HepG2 (cell line): ENCODE measurements around the gene SLC26A2. TPM values are rescaled to one million over a fixed set of nuclear protein-coding genes. Genes with fewer than 3 reads are reported as not detected.
A peak's percentile ranks its signal among the peaks of the same experiment; 100 is the strongest.

Experiments used
- ATF1 ChIP-seq: IDR thresholded peaks from 2 replicates; pipeline ENCODE4 v1.6.1; 2016; ENCODE audit warnings: mild to moderate bottlenecking, control low read depth
- BCL6 ChIP-seq: IDR thresholded peaks from 2 replicates; pipeline ENCODE4 v1.6.1; 2016; ENCODE audit warnings: missing genetic modification reagents, missing compliant biosample characterization
- CBX2 ChIP-seq, 2 experiments: fragments of 200-600 bp in 1 of 2; sonication (generic); formaldehyde crosslinking in 1 of 2; IDR thresholded peaks; 2 replicates each; pipeline versions ENCODE4 v1.7.0 to v1.8.1; 2018 to 2022; ENCODE audit warnings: low read depth in 2 of 2, low read length in 1 of 2, mild to moderate bottlenecking in 1 of 2, missing genetic modification reagents in 1 of 2
- CENPX ChIP-seq: sonication (generic); formaldehyde crosslinking; IDR thresholded peaks from 2 replicates; pipeline ENCODE4 v1.9.0; 2021; ENCODE audit warnings: mild to moderate bottlenecking, missing genetic modification reagents, moderate library complexity
- EZH2 ChIP-seq: conservative IDR thresholded peaks from 2 replicates; pipeline ENCODE4 v1.6.1; 2012; ENCODE audit warnings: mild to moderate bottlenecking, low read depth, low read length, moderate library complexity
- HDAC1 ChIP-seq: sonication (generic); formaldehyde crosslinking; IDR thresholded peaks from 2 replicates; pipeline ENCODE4 v1.5.1; 2020; ENCODE audit warnings: mild to moderate bottlenecking, missing genetic modification reagents
- KLF16 ChIP-seq, 2 experiments: sonication (generic) in 1 of 2; formaldehyde crosslinking in 1 of 2; IDR thresholded peaks; 2 replicates each; pipeline versions ENCODE4 v1.6.1 to v1.8.0; 2016 to 2023; ENCODE audit warnings: missing genetic modification reagents in 2 of 2, missing compliant biosample characterization in 1 of 2
- MYNN ChIP-seq: sonication (generic); formaldehyde crosslinking; IDR thresholded peaks from 2 replicates; pipeline ENCODE4 v1.4.0; 2020; ENCODE audit warnings: mild to moderate bottlenecking, low read depth, missing genetic modification reagents
- NKX3-1 ChIP-seq: sonication (generic); formaldehyde crosslinking; IDR thresholded peaks from 2 replicates; pipeline ENCODE4 v1.5.0; 2020; ENCODE audit warnings: missing genetic modification reagents
- NR2F1 ChIP-seq, 2 experiments: fragments of 450-650 bp in 1 of 2; formaldehyde crosslinking in 1 of 2; IDR thresholded peaks; 2 replicates each; pipeline versions ENCODE4 v1.5.0 to v1.6.1; 2016 to 2020; ENCODE audit warnings: mild to moderate bottlenecking in 1 of 2, missing compliant biosample characterization in 1 of 2, missing genetic modification reagents in 1 of 2, moderate library complexity in 1 of 2
- PHB2 ChIP-seq: fragments of 450-650 bp; IDR thresholded peaks from 2 replicates; pipeline ENCODE4 v1.6.1; 2018; ENCODE audit not compliant: partially characterized antibody
- PHF20 ChIP-seq: sonication (generic); formaldehyde crosslinking; IDR thresholded peaks from 2 replicates; pipeline ENCODE4 v1.5.0; 2020; ENCODE audit warnings: mild to moderate bottlenecking, missing genetic modification reagents
- ZBTB1 ChIP-seq: sonication (generic); formaldehyde crosslinking; IDR thresholded peaks from 2 replicates; pipeline ENCODE4 v1.4.0; 2020; ENCODE audit warnings: missing genetic modification reagents, borderline replicate concordance
- ZNF121 ChIP-seq: sonication (generic); formaldehyde crosslinking; IDR thresholded peaks from 2 replicates; pipeline ENCODE4 v1.5.0; 2020; ENCODE audit warnings: mild to moderate bottlenecking, missing genetic modification reagents
- ZNF180 ChIP-seq: sonication (generic); formaldehyde crosslinking; IDR thresholded peaks from 2 replicates; pipeline ENCODE4 v1.4.0; 2020; ENCODE audit warnings: low read depth, missing genetic modification reagents, borderline replicate concordance
- ZNF432 ChIP-seq: sonication (generic); formaldehyde crosslinking; IDR thresholded peaks from 2 replicates; pipeline ENCODE4 v1.5.0; 2020; ENCODE audit warnings: missing genetic modification reagents, mild to moderate bottlenecking, borderline replicate concordance
- ZNF615 ChIP-seq: sonication (generic); formaldehyde crosslinking; IDR thresholded peaks from 2 replicates; pipeline ENCODE4 v1.5.0; 2020; ENCODE audit warnings: mild to moderate bottlenecking, missing genetic modification reagents, borderline replicate concordance
- ZNF724P ChIP-seq: sonication (generic); formaldehyde crosslinking; IDR thresholded peaks from 2 replicates; pipeline ENCODE4 v1.8.0; 2022; ENCODE audit warnings: missing genetic modification reagents, borderline replicate concordance
- ZNF747 ChIP-seq: sonication (generic); formaldehyde crosslinking; IDR thresholded peaks from 2 replicates; pipeline ENCODE4 v1.8.1; 2023; ENCODE audit warnings: missing genetic modification reagents, mild to moderate bottlenecking, borderline replicate concordance
- ZNF780A ChIP-seq: sonication (generic); formaldehyde crosslinking; IDR thresholded peaks from 2 replicates; pipeline ENCODE4 v1.8.0; 2022; ENCODE audit warnings: mild to moderate bottlenecking, missing genetic modification reagents, moderate library complexity
- ZNF841 ChIP-seq: sonication (generic); formaldehyde crosslinking; IDR thresholded peaks from 2 replicates; pipeline ENCODE4 v1.8.1; 2023; ENCODE audit warnings: missing genetic modification reagents, borderline replicate concordance
- polyA plus RNA-seq, 8 experiments: library from polyadenylated mRNA; depleted of rRNA in 3 of 8; stranded (reverse) in 7 of 8; unstranded in 1 of 8; fragments of >200 nt; fragmentation: Illumina TruSeq in 4 of 8; extraction: Trizol in 4 of 8; gene quantifications; 2 replicates each; pipeline versions ENCODE4 v1.2.1 to v1.2.3, GENCODE V29; 2011 to 2016; ENCODE audit warnings: low read depth in 4 of 8, missing spikeins in 1 of 8, mixed read lengths in 1 of 8; ENCODE audit not compliant: insufficient read depth in 1 of 8
- total RNA-seq, 5 experiments: library from RNA; depleted of rRNA; stranded (reverse); fragments of >200 nt; fragmentation: Illumina TruSeq; extraction: Trizol; gene quantifications; 2 replicates each; pipeline ENCODE4 v1.2.3, GENCODE V29; 2016; ENCODE audit warnings: low read depth in 1 of 5
- TF ChIP-seq, protein P1 (sequence below): sonication (generic); formaldehyde crosslinking; IDR thresholded peaks from 2 replicates; pipeline ENCODE4 v1.9.0; 2021; ENCODE audit warnings: missing genetic modification reagents, borderline replicate concordance
- TF ChIP-seq, protein P2 (sequence below): sonication (generic); formaldehyde crosslinking; IDR thresholded peaks from 2 replicates; pipeline ENCODE4 v1.4.0; 2020; ENCODE audit warnings: mild to moderate bottlenecking, missing genetic modification reagents
- TF ChIP-seq, protein P3 (sequence below): sonication (generic); formaldehyde crosslinking; IDR thresholded peaks from 2 replicates; pipeline ENCODE4 v1.4.0; 2020; ENCODE audit warnings: mild to moderate bottlenecking, missing genetic modification reagents
- TF ChIP-seq, protein P4 (sequence below): sonication (generic); formaldehyde crosslinking; IDR thresholded peaks from 2 replicates; pipeline ENCODE4 v1.9.0; 2021; ENCODE audit warnings: missing genetic modification reagents, borderline replicate concordance

Gene SLC26A2
- total and polyA plus RNA-seq, 2 of the 13 experiments (the other 11 are each of a cell fraction or from before 2014, with no cell fraction given), result 2.2 to 7.9 TPM

DNA sequence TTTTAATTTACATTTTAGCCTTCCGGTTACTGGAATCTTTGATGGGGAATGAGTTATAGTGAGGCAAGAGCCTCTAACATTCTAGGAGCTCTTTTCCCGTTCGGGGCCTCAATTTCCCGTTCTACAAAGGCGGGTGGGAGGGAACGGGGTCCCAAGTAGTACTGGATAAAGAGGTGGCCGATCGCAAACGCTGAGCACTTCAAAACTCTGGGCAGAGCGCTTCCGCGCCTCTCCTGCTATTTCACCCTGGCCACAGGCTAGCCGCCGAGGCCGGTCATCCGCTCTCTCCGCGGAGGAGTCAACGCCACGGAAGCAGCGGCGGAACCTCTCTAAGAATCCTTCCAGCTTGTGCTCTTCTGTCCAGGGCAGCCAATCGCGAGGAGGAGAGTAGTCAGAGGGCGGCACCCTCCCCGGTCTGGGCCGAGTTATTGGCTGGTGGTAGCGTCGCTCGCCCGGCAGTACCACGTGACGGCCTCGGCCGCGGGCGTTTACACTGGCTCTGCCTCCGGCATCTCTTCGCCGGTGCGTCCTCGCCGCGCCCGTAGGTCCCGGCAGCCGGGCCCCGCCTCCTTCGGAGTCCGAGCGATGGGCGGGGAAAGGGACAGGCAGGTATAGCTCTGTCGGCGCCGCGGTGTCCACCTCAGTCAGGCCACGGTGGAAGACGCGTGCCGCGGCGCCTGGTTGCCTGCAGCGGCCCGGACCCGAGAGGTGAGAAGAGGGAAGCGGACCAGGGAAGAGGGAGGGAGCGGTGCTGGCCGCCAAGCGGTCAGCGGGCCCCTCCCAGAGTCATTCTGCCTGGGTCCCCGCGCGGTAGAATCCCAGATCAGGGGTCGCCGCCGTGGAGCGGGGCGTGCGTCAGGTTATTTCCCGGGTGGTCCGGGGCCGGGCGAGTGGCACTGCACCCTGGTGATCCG lies at the start of gene SLC26A2 (continued):
- TF ChIP-seq, protein P1, sequence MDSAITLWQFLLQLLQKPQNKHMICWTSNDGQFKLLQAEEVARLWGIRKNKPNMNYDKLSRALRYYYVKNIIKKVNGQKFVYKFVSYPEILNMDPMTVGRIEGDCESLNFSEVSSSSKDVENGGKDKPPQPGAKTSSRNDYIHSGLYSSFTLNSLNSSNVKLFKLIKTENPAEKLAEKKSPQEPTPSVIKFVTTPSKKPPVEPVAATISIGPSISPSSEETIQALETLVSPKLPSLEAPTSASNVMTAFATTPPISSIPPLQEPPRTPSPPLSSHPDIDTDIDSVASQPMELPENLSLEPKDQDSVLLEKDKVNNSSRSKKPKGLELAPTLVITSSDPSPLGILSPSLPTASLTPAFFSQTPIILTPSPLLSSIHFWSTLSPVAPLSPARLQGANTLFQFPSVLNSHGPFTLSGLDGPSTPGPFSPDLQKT (CRISPR knock-in tag), result no peak
- TF ChIP-seq EZH2 (no peak), ZNF841 (CRISPR knock-in tag) (peak; percentile 82; the same call in 1 of the 2 replicates), ZNF615 (no peak), CENPX (no peak), ZNF180 (CRISPR knock-in tag) (no peak), BCL6 (CRISPR knock-in tag) (peak; percentile 82), ZNF780A (CRISPR knock-in tag) (no peak), ZBTB1 (CRISPR knock-in tag) (no peak), PHF20 (CRISPR knock-in tag) (peak; percentile 21; the same call in 1 of the 2 replicates), HDAC1 (CRISPR knock-in tag) (peak; percentile 83), ZNF747 (CRISPR knock-in tag) (no peak), CBX2 (IDR thresholded peaks at IDR 0.05; ENCODE audit: low read depth, low read length) (no peak), CBX2 (CRISPR knock-in tag; IDR thresholded peaks at IDR 0.05; ENCODE audit: low read depth) (no peak), ZNF724P (peak; percentile 60; the same call in 1 of the 2 replicates), ZNF432 (CRISPR knock-in tag) (no peak), MYNN (CRISPR knock-in tag) (no peak), NR2F1 (CRISPR knock-in tag; IDR thresholded peaks at IDR 0.05) (no peak), PHB2 (no peak), NKX3-1 (CRISPR knock-in tag) (no peak; the same call in 1 of the 2 replicates), ATF1 (CRISPR knock-in tag) (no peak; the same call in 1 of the 2 replicates), ZNF121 (no peak), KLF16 (CRISPR knock-in tag; IDR thresholded peaks at IDR 0.05) (peak in 1 of 2 experiments; percentile 62; a peak in 2 of 4 replicates)
- TF ChIP-seq, protein P2, sequence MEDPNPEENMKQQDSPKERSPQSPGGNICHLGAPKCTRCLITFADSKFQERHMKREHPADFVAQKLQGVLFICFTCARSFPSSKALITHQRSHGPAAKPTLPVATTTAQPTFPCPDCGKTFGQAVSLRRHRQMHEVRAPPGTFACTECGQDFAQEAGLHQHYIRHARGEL (CRISPR knock-in tag), result no peak
- TF ChIP-seq, protein P3, sequence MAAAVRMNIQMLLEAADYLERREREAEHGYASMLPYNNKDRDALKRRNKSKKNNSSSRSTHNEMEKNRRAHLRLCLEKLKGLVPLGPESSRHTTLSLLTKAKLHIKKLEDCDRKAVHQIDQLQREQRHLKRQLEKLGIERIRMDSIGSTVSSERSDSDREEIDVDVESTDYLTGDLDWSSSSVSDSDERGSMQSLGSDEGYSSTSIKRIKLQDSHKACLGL (CRISPR knock-in tag), result peak; percentile 70; the same call in 1 of the 2 replicates
- TF ChIP-seq, protein P4, sequence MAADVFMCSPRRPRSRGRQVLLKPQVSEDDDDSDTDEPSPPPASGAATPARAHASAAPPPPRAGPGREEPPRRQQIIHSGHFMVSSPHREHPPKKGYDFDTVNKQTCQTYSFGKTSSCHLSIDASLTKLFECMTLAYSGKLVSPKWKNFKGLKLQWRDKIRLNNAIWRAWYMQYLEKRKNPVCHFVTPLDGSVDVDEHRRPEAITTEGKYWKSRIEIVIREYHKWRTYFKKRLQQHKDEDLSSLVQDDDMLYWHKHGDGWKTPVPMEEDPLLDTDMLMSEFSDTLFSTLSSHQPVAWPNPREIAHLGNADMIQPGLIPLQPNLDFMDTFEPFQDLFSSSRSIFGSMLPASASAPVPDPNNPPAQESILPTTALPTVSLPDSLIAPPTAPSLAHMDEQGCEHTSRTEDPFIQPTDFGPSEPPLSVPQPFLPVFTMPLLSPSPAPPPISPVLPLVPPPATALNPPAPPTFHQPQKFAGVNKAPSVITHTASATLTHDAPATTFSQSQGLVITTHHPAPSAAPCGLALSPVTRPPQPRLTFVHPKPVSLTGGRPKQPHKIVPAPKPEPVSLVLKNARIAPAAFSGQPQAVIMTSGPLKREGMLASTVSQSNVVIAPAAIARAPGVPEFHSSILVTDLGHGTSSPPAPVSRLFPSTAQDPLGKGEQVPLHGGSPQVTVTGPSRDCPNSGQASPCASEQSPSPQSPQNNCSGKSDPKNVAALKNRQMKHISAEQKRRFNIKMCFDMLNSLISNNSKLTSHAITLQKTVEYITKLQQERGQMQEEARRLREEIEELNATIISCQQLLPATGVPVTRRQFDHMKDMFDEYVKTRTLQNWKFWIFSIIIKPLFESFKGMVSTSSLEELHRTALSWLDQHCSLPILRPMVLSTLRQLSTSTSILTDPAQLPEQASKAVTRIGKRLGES, result no peak
